Uterus (tissue), 4 donors: ENCODE measurements around the gene THRB. TPM values are rescaled to one million over a fixed set of nuclear protein-coding genes. Genes with fewer than 3 reads are reported as not detected.

ENCODE experiments used
- DNase-seq, 2 donors: peaks; one replicate each; pipeline ENCODE4 v3.0.0-alpha.2; 2019 to 2020
- H3K27ac ChIP-seq, 2 donors: fragments of 200-600 bp; sonication (generic); 1 replicate in 1 of 2; 2 replicates in 1 of 2; pipeline ENCODE4 v1.5.1; 2016 to 2018
- H3K27me3 ChIP-seq, 2 donors: fragments of 200-600 bp; sonication (generic); one replicate each; pipeline ENCODE4 v1.5.1; 2018 to 2019; ENCODE audit warnings: control low read depth in 1 of 2
- H3K36me3 ChIP-seq, 2 donors: fragments of 200-600 bp; sonication (generic); one replicate each; pipeline ENCODE4 v1.5.1; 2019; ENCODE audit warnings: control low read depth in 1 of 2
- H3K4me1 ChIP-seq, 2 donors: fragments of 200-600 bp; sonication (generic); one replicate each; pipeline ENCODE4 v1.5.1; 2018 to 2019; ENCODE audit warnings: control low read depth in 1 of 2
- H3K4me3 ChIP-seq, 2 donors: fragments of 200-600 bp; sonication (generic); 1 replicate in 1 of 2; 2 replicates in 1 of 2; pipeline ENCODE4 v1.5.1; 2018 to 2019; ENCODE audit warnings: mild to moderate bottlenecking in 1 of 2
- H3K9me3 ChIP-seq, 2 donors: fragments of 200-600 bp; sonication (generic); one replicate each; pipeline ENCODE4 v1.5.1; 2019; ENCODE audit warnings: control low read depth in 1 of 2
- POLR2A ChIP-seq, 2 donors: fragments of 450-650 bp; IDR thresholded peaks; one replicate each; pipeline ENCODE4 v1.6.1; 2016; ENCODE audit warnings: antibody characterized with exemption in 2 of 2, mild to moderate bottlenecking in 1 of 2, moderate library complexity in 1 of 2
- intact Hi-C: fragments of 100-400 bp; cut with DNase I; formaldehyde crosslinking; loops from one replicate; pipeline ENCODE4 v1.15.1; 2023; ENCODE audit warnings: low total_unique reads
- total RNA-seq, 4 donors: library from RNA; depleted of rRNA in 3 of 4; stranded (reverse); fragments of >200 nt in 3 of 4; gene quantifications; one replicate each; pipeline versions ENCODE4 v1.1.0 to v1.2.4, GENCODE V29; 2014 to 2023
- TF ChIP-seq, protein P1 (sequence below), 4 experiments: fragments of 200-600 bp in 2 of 4; fragments of 450-650 bp in 2 of 4; sonication (generic) in 2 of 4; IDR thresholded peaks; one replicate each; pipeline ENCODE4 v1.5.1; 2016 to 2019; ENCODE audit warnings: antibody characterized with exemption in 4 of 4, mild to moderate bottlenecking in 2 of 4, moderate library complexity in 1 of 4
- donor health status: DM: yes; HTN: yes; CAD: no.

THRB gene
- total RNA-seq, result 10 to 100 TPM in 2 of 4 donors, 1 to 10 TPM in 2; 4.6 to 38.2 (median 17.3) TPM

DNA sequence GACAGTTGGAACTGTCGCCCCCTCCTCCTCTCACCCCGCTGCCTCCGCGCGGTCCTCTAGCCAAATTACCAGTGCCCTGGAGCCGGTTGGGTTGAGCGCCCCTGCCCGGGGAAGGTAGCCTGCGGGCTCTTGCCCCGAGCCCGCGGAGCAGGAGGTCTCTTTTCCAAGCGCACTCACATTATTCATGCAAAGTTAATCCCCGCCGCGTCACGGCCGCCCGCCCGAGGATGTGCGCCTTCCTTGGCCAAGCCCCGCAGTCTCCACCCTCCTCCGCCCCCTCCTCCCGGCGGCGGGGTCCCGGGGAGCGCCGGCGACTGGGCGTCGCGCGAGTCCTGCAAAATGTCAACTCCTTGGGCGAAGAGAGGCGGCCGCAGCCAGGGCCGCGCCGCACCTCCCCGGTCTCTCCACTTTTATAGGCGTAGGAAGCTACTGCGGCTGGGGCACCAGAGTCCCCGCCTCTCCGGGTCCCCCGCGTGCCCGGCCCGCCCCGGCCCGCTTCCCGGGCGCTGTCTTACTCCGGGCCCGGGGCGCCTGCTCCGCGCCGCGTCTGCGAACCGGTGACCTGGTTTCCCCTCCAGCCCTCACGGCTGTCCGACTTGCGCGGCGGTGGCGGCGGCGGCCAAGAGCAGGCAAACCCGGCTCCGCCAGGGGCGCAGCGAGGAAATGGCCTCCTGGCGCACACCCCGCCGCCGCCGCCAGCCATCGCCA, at the start of gene THRB:
THRB (minus strand) TSS at position 233 of the 708 bp plus-strand sequence.
- Histone ChIP-seq H3K4me1 (no peaks in the 10 kb centered on the region), H3K4me3 (peak within 1 kb of the TSS; percentile 56 to 95)

DNA sequence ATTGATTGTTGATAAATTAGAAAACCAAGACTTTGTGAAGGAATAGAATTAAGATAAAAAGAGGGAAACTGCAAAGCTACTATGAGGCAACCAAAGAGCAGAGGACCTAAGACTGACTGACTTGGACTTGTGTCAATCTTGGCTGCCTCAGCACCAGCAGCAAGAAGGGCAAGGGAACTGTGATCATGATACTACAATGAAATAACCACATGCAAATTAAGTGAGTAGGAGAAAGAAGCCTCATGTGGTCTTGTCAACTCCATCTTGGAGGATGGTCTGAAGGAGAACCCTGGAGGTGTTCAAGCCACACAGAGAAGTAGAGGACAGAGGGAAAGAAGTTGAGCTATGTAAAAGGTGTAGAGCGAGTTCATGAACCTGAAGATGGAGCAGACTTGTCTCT, 47.3 kb upstream of the THRB start:
- Histone ChIP-seq H3K4me1 (no peaks in the 10 kb centered on the region), H3K9me3 (no peaks in the 10 kb centered on the region), H3K27ac (no peak overlapping the region), H3K27me3 (no peaks in the 10 kb centered on the region), H3K36me3 (no peaks in the 10 kb centered on the region), H3K4me3 (no peak overlapping the region)
- DNase-seq, result no peak
- intact Hi-C loops, result no loop called here
- TF ChIP-seq POLR2A (IDR thresholded peaks at IDR 0.05), result no peak
- TF ChIP-seq, protein P1, sequence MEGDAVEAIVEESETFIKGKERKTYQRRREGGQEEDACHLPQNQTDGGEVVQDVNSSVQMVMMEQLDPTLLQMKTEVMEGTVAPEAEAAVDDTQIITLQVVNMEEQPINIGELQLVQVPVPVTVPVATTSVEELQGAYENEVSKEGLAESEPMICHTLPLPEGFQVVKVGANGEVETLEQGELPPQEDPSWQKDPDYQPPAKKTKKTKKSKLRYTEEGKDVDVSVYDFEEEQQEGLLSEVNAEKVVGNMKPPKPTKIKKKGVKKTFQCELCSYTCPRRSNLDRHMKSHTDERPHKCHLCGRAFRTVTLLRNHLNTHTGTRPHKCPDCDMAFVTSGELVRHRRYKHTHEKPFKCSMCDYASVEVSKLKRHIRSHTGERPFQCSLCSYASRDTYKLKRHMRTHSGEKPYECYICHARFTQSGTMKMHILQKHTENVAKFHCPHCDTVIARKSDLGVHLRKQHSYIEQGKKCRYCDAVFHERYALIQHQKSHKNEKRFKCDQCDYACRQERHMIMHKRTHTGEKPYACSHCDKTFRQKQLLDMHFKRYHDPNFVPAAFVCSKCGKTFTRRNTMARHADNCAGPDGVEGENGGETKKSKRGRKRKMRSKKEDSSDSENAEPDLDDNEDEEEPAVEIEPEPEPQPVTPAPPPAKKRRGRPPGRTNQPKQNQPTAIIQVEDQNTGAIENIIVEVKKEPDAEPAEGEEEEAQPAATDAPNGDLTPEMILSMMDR (IDR thresholded peaks at IDR 0.05), result no peak

More for the DNA sequence above, at the start of gene THRB:
- TF ChIP-seq, protein P1 (IDR thresholded peaks at IDR 0.05), result peak in 3 of 4 experiments; percentile 15 to 52 (median 49)
- peak; percentile 6 to 43 for TF ChIP-seq POLR2A (IDR thresholded peaks at IDR 0.05)
- intact Hi-C loops, result no loop called here
- H3K36me3 ChIP-seq, result no peaks in the 10 kb centered on the region
- DNase-seq, result peak; percentile 66 to 70
- H3K9me3 ChIP-seq, result no peaks in the 10 kb centered on the region
- H3K27me3 ChIP-seq, result no peaks in the 10 kb centered on the region
- peak within 1 kb of the TSS; percentile 87 to 89 for H3K27ac ChIP-seq

DNA sequence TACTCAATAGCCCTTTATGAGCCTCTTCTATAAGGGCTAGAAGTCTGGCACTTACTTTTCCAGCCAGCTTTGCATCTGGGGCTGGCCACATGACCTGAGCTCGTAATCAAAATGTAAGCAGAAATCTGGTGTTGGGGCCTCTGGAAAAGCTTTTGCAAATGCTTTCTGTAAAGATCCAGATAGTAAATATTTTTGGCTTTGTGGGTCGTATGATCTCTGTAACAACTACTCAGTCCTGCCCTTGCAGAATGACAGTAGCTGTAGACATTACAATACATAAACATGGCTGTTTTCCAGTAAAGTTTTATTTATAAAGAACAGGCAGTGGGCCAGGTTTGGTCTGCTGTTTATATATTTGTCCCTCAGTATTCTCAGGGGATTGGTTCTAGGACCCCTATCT, 46.2 kb upstream of the THRB start:
- Histone ChIP-seq H3K27me3 (no peaks in the 10 kb centered on the region), H3K36me3 (no peaks in the 10 kb centered on the region), H3K27ac (no peak overlapping the region), H3K4me3 (no peak overlapping the region), H3K9me3 (no peaks in the 10 kb centered on the region), H3K4me1 (no peaks in the 10 kb centered on the region)
- DNase-seq, result no peak
- intact Hi-C loops, result no loop called here
- no peak for TF ChIP-seq POLR2A (IDR thresholded peaks at IDR 0.05)
- TF ChIP-seq, protein P1 (IDR thresholded peaks at IDR 0.05), result no peak

DNA sequence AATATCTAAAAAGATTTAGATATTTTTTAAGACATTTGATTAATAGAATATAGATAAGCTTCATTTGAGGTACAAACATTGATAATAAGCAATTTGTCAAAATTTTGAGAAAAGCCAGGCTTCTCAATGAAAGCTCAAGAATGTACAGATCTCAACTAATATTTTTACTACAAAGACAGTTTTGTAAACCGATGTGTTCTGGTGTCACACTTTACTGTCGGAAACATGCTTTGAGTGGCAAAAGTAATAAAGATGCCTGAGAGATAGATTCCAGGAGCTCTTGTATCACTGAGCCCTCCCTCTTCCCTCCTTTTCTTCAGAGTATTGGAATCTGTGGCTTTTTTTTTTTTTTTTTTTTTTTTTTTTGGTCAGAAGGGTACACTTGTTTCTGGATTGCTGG, 45.0 kb upstream of the THRB start:
- intact Hi-C loops, result no loop called here
- H3K4me3 ChIP-seq, result no peak overlapping the region
- H3K27me3 ChIP-seq, result no peaks in the 10 kb centered on the region
- H3K4me1 ChIP-seq, result no peaks in the 10 kb centered on the region
- DNase-seq, result no peak
- TF ChIP-seq POLR2A (IDR thresholded peaks at IDR 0.05), result no peak
- TF ChIP-seq, protein P1 (IDR thresholded peaks at IDR 0.05), result no peak
- no peaks in the 10 kb centered on the region for H3K9me3 ChIP-seq
- no peaks in the 10 kb centered on the region for H3K36me3 ChIP-seq
- H3K27ac ChIP-seq, result no peak overlapping the region

DNA sequence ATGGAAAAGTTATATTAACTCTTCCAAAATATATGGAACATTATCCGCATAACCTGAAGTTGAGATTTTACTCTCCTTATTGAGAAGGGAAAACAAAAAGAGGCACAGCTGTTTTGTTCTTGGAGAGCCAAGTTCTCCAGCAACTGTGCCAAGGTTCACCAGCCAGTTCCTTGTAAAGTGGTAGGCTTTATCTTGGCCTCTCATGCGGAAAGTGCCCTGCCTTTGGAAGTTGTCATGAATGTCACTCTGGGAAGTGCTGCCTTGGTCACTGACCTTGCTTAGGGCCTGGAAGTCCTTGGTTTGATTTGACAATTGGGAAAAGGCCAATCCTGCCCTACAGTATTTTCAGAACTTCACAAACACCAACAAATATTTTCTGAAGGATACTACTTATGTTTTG, 44.2 kb upstream of the THRB start:
- intact Hi-C loops, result no loop called here
- no peak overlapping the region for H3K4me3 ChIP-seq
- no peak overlapping the region for H3K27ac ChIP-seq
- no peaks in the 10 kb centered on the region for H3K9me3 ChIP-seq
- TF ChIP-seq, protein P1 (IDR thresholded peaks at IDR 0.05), result no peak
- TF ChIP-seq POLR2A (IDR thresholded peaks at IDR 0.05), result no peak
- H3K36me3 ChIP-seq, result no peaks in the 10 kb centered on the region
- H3K27me3 ChIP-seq, result no peaks in the 10 kb centered on the region
- no peak for DNase-seq
- H3K4me1 ChIP-seq, result no peaks in the 10 kb centered on the region
